ENCODE results near the gene KRT39. TPM values are rescaled to one million over a fixed set of nuclear protein-coding genes. Genes with fewer than 3 reads are reported as not detected.

Gene KRT39
- total and polyA plus RNA-seq, 2 of the 13 experiments (the other 11 are each of a cell fraction or from before 2014, with no cell fraction given): 0.07 to 1.2 TPM

DNA sequence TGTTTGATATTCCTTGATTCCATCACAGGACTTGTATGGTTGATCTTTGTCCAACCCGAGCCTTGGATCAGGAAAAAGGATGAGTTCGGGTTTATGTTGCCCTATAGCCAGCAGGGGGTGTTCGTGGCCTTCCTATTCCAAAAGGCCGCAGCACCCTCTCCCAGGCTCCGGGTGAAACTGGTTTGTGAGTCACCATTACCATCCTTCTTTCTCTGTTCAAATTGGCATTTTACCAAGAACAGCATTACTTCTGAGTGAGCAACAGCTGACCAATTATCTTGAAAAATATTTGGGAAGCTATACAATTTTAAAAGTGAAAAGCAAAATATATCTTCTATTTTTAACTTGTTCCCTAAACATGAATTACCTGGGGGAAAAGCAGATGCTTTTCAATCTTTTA is 57.4 kb downstream of the KRT39 start (continued):
- peak; percentile 53; the same call in 1 of the 2 replicates for TF ChIP-seq SALL1 (CRISPR knock-in tag; IDR thresholded peaks at IDR 0.05)
- 0 out of 2 replicates have a peak, but pooled peaks have one; percentile 9 for TF ChIP-seq RARA (CRISPR knock-in tag; IDR thresholded peaks at IDR 0.05)
- TF ChIP-seq NCOR1 (IDR thresholded peaks at IDR 0.05; ENCODE audit: borderline replicate concordance, low read length): 0 out of 2 replicates have a peak, but pooled peaks have one; percentile 28
- TF ChIP-seq RXRB (CRISPR knock-in tag; IDR thresholded peaks at IDR 0.05; ENCODE audit: borderline replicate concordance): peak; percentile 40; the same call in 1 of the 2 replicates
- no peak for TF ChIP-seq GABPA (IDR thresholded peaks at IDR 0.05; ENCODE audit: low read depth, low read length)
- TF ChIP-seq GABPA (CRISPR knock-in tag; IDR thresholded peaks at IDR 0.05; ENCODE audit: low read depth): peak; percentile 25; the same call in 1 of the 2 replicates
- TF ChIP-seq ZNF570 (CRISPR knock-in tag; IDR thresholded peaks at IDR 0.05; ENCODE audit: borderline replicate concordance): no peak
- TF ChIP-seq ETV5 (CRISPR knock-in tag; IDR thresholded peaks at IDR 0.05; ENCODE audit: borderline replicate concordance): peak; percentile 38; the same call in 1 of the 2 replicates
- TF ChIP-seq, protein P1, sequence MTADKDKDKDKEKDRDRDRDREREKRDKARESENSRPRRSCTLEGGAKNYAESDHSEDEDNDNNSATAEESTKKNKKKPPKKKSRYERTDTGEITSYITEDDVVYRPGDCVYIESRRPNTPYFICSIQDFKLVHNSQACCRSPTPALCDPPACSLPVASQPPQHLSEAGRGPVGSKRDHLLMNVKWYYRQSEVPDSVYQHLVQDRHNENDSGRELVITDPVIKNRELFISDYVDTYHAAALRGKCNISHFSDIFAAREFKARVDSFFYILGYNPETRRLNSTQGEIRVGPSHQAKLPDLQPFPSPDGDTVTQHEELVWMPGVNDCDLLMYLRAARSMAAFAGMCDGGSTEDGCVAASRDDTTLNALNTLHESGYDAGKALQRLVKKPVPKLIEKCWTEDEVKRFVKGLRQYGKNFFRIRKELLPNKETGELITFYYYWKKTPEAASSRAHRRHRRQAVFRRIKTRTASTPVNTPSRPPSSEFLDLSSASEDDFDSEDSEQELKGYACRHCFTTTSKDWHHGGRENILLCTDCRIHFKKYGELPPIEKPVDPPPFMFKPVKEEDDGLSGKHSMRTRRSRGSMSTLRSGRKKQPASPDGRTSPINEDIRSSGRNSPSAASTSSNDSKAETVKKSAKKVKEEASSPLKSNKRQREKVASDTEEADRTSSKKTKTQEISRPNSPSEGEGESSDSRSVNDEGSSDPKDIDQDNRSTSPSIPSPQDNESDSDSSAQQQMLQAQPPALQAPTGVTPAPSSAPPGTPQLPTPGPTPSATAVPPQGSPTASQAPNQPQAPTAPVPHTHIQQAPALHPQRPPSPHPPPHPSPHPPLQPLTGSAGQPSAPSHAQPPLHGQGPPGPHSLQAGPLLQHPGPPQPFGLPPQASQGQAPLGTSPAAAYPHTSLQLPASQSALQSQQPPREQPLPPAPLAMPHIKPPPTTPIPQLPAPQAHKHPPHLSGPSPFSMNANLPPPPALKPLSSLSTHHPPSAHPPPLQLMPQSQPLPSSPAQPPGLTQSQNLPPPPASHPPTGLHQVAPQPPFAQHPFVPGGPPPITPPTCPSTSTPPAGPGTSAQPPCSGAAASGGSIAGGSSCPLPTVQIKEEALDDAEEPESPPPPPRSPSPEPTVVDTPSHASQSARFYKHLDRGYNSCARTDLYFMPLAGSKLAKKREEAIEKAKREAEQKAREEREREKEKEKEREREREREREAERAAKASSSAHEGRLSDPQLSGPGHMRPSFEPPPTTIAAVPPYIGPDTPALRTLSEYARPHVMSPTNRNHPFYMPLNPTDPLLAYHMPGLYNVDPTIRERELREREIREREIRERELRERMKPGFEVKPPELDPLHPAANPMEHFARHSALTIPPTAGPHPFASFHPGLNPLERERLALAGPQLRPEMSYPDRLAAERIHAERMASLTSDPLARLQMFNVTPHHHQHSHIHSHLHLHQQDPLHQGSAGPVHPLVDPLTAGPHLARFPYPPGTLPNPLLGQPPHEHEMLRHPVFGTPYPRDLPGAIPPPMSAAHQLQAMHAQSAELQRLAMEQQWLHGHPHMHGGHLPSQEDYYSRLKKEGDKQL (CRISPR knock-in tag; IDR thresholded peaks at IDR 0.05; ENCODE audit: low read depth): no peak
- peak; percentile 74 for TF ChIP-seq ELF3 (CRISPR knock-in tag; IDR thresholded peaks at IDR 0.05)
- 0 out of 4 replicates have a peak, but pooled peaks of 1 of the 2 experiments have one; percentile 9 for TF ChIP-seq NR2F1 (CRISPR knock-in tag; IDR thresholded peaks at IDR 0.05)
- TF ChIP-seq, protein P2, sequence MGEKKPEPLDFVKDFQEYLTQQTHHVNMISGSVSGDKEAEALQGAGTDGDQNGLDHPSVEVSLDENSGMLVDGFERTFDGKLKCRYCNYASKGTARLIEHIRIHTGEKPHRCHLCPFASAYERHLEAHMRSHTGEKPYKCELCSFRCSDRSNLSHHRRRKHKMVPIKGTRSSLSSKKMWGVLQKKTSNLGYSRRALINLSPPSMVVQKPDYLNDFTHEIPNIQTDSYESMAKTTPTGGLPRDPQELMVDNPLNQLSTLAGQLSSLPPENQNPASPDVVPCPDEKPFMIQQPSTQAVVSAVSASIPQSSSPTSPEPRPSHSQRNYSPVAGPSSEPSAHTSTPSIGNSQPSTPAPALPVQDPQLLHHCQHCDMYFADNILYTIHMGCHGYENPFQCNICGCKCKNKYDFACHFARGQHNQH (CRISPR knock-in tag; IDR thresholded peaks at IDR 0.05): peak; percentile 83
- 0 out of 2 replicates have a peak, but pooled peaks have one; percentile 21 for TF ChIP-seq RORA (CRISPR knock-in tag; IDR thresholded peaks at IDR 0.05)
- 0 out of 2 replicates have a peak, but pooled peaks have one; percentile 57 for TF ChIP-seq DNMT3B (CRISPR knock-in tag; conservative IDR thresholded peaks at IDR 0.05)
- peak; percentile 100 for TF ChIP-seq SMC3 (IDR thresholded peaks at IDR 0.05; ENCODE audit: low read length)
- 0 out of 2 replicates have a peak, but pooled peaks have one; percentile 12 for TF ChIP-seq NFYC (CRISPR knock-in tag; IDR thresholded peaks at IDR 0.05)
- TF ChIP-seq THAP11 (CRISPR knock-in tag; IDR thresholded peaks at IDR 0.05): 0 out of 2 replicates have a peak, but pooled peaks have one; percentile 19
- TF ChIP-seq, protein P3, sequence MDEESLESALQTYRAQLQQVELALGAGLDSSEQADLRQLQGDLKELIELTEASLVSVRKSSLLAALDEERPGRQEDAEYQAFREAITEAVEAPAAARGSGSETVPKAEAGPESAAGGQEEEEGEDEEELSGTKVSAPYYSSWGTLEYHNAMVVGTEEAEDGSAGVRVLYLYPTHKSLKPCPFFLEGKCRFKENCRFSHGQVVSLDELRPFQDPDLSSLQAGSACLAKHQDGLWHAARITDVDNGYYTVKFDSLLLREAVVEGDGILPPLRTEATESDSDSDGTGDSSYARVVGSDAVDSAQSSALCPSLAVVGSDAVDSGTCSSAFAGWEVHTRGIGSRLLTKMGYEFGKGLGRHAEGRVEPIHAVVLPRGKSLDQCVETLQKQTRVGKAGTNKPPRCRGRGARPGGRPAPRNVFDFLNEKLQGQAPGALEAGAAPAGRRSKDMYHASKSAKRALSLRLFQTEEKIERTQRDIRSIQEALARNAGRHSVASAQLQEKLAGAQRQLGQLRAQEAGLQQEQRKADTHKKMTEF (CRISPR knock-in tag; IDR thresholded peaks at IDR 0.05): peak; percentile 63; the same call in 1 of the 2 replicates
- TF ChIP-seq SOX5 (CRISPR knock-in tag; IDR thresholded peaks at IDR 0.05; ENCODE audit: borderline replicate concordance): peak; percentile 21; the same call in 1 of the 2 replicates
- TF ChIP-seq, protein P4, sequence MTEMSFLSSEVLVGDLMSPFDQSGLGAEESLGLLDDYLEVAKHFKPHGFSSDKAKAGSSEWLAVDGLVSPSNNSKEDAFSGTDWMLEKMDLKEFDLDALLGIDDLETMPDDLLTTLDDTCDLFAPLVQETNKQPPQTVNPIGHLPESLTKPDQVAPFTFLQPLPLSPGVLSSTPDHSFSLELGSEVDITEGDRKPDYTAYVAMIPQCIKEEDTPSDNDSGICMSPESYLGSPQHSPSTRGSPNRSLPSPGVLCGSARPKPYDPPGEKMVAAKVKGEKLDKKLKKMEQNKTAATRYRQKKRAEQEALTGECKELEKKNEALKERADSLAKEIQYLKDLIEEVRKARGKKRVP (CRISPR knock-in tag; IDR thresholded peaks at IDR 0.05): peak in 1 of 2 experiments; percentile 19; a peak in 1 of 4 replicates
- 0 out of 2 replicates have a peak, but pooled peaks have one; percentile 39 for TF ChIP-seq SIN3B (IDR thresholded peaks at IDR 0.05; ENCODE audit: low read length)

Measured in HepG2 (cell line).